DOHH2 (cell line): ENCODE data around the gene FNDC10.
"Not testable (repeated sequence)": the region's sequence is repeated elsewhere in the genome, so short reads cannot be mapped to it uniquely, and the experiment has no call there.

Source experiments
- H3F3A ChIP-seq: fragments of 200-600 bp; sonication (generic), shearing (Covaris generic); 2 replicates; pipeline ENCODE4 v1.6.0; 2016; ENCODE audit warnings: antibody characterized with exemption, mild to moderate bottlenecking; ENCODE audit not compliant: control insufficient read depth, insufficient read depth
- H3K27ac ChIP-seq: fragments of 200-600 bp; sonication (generic); 2 replicates; pipeline ENCODE4 v1.5.1; 2014; ENCODE audit warnings: low read depth, mild to moderate bottlenecking, low read length, moderate library complexity
- H3K27me3 ChIP-seq: fragments of 200-600 bp; sonication (generic); 2 replicates; pipeline ENCODE4 v1.6.1; 2014; ENCODE audit warnings: mild to moderate bottlenecking, low read length, mixed read lengths; ENCODE audit not compliant: control insufficient read depth
- H3K36me3 ChIP-seq: fragments of 200-600 bp; sonication (generic); 2 replicates; pipeline ENCODE4 v1.6.1; 2014; ENCODE audit warnings: mild to moderate bottlenecking, low read length, moderate library complexity, mixed read lengths; ENCODE audit not compliant: control insufficient read depth
- H3K4me1 ChIP-seq: fragments of 200-600 bp; sonication (generic); 2 replicates; pipeline ENCODE4 v1.6.1; 2014; ENCODE audit warnings: mild to moderate bottlenecking, low read length, mixed read lengths; ENCODE audit not compliant: control insufficient read depth
- H3K4me2 ChIP-seq: fragments of 200-600 bp; sonication (generic); 2 replicates; pipeline ENCODE4 v1.6.0; 2014; ENCODE audit warnings: mild to moderate bottlenecking, low read length, moderate library complexity
- H3K4me3 ChIP-seq: fragments of 200-600 bp; sonication (generic); 2 replicates; pipeline ENCODE4 v1.5.1; 2014; ENCODE audit warnings: mild to moderate bottlenecking, low read length, mixed read lengths
- H3K79me2 ChIP-seq: fragments of 200-600 bp; sonication (generic); 2 replicates; pipeline ENCODE4 v1.6.1; 2014; ENCODE audit warnings: mild to moderate bottlenecking, low read length, mixed read lengths; ENCODE audit not compliant: control insufficient read depth
- H3K9me2 ChIP-seq: fragments of 200-600 bp; sonication (generic); replicated peaks from 2 replicates; pipeline ENCODE4 v1.6.1; 2014; ENCODE audit warnings: mild to moderate bottlenecking, low read length, mixed read lengths; ENCODE audit not compliant: control insufficient read depth
- H3K9me3 ChIP-seq: fragments of 200-600 bp; sonication (generic); 2 replicates; pipeline ENCODE4 v1.6.1; 2014; ENCODE audit warnings: antibody characterized with exemption, low read length, mixed read lengths; ENCODE audit not compliant: control insufficient read depth, insufficient read depth
- H4K20me1 ChIP-seq: fragments of 200-600 bp; sonication (generic); 2 replicates; pipeline ENCODE4 v1.6.0; 2014; ENCODE audit warnings: low read depth, mild to moderate bottlenecking, antibody characterized with exemption, low read length, moderate library complexity; ENCODE audit not compliant: control insufficient read depth, insufficient read depth
- CTCF ChIP-seq: fragments of 200-600 bp; sonication (generic); IDR thresholded peaks from one replicate; pipeline ENCODE4 v1.5.1; 2014; ENCODE audit warnings: antibody characterized with exemption, mild to moderate bottlenecking, low read depth, low read length; ENCODE audit not compliant: poor library complexity, severe bottlenecking
- EZH2phosphoT487 ChIP-seq: fragments of 200-600 bp; sonication (generic); IDR thresholded peaks from 2 replicates; pipeline ENCODE4 v1.6.1; 2017; ENCODE audit warnings: borderline replicate concordance, mild to moderate bottlenecking, antibody characterized with exemption, low read length, moderate library complexity, mixed read lengths

FNDC10 gene

GRCh38 chr1:1597275-1597930, 2.5 kb downstream of the FNDC10 start:
- Histone ChIP-seq H3K27ac (no peak overlapping the region), H3K4me1 (peaks cover 12% of the 10 kb centered on the region), H3K4me3 (no peak overlapping the region), H3F3A (no peaks in the 10 kb centered on the region), H3K4me2 (0 out of 2 replicates have a peak overlapping the region, but pooled peaks have one; percentile 16), H3K9me3 (no peaks in the 10 kb centered on the region), H3K27me3 (peaks cover 44% of the 10 kb centered on the region), H3K79me2 (no peaks in the 10 kb centered on the region), H3K36me3 (no peaks in the 10 kb centered on the region), H4K20me1 (0 out of 2 replicates have a peak, but pooled peaks cover 3% of the 10 kb centered on the region), H3K9me2 (no peaks in the 10 kb centered on the region)
- no peak for TF ChIP-seq EZH2phosphoT487
- peak; percentile 35 for TF ChIP-seq CTCF

DNA sequence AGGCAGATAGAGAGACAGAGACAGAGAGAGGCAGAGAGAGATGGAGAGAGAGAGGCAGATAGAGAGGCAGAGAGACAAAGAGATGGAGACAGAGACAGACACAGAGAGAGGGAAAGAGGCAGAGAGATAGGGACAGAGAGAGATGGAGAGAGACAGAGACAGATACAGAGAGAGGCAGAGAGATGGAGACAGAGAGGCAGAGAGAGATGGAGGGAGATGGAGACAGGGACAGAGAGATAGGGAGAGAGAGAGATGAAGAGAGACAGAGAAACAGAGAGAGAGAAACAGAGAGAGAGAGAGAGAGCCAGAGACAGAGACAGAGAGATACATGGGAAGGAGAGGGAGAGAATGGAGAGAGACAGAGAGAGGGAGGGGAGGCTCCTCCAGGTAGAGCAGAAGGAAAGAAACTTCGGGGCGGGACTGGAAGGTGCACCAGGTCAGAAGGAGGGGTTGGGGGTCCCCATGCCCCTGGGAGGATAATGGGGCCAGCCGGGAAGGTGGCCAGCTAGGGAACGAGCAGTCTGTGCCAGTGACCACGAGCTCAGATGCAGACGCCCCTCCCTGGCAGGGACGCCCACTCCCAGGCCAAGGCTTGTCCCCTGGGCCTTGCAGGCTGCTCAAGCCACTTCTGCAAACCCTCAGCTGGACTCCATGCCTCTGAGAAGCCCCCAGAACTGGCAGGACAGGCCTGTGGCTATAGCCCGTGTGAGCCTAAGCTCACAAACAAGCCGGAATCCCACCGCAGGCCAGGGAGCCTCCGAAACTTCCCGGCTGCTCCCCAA, 3.3 kb downstream of the FNDC10 start:
- no peak overlapping the region for H3K4me3 ChIP-seq
- no peak for TF ChIP-seq EZH2phosphoT487
- TF ChIP-seq CTCF = no peak
- H3K79me2 ChIP-seq = no peaks in the 10 kb centered on the region
- 0 out of 2 replicates have a peak, but pooled peaks cover 3% of the 10 kb centered on the region for H4K20me1 ChIP-seq
- H3K4me2 ChIP-seq = no peak overlapping the region
- no peaks in the 10 kb centered on the region for H3K9me3 ChIP-seq
- H3K36me3 ChIP-seq = no peaks in the 10 kb centered on the region
- H3K27me3 ChIP-seq = peaks cover 37% of the 10 kb centered on the region
- H3K9me2 ChIP-seq = no peaks in the 10 kb centered on the region
- H3K27ac ChIP-seq = no peak overlapping the region
- no peaks in the 10 kb centered on the region for H3F3A ChIP-seq
- H3K4me1 ChIP-seq = peaks cover 9% of the 10 kb centered on the region

DNA sequence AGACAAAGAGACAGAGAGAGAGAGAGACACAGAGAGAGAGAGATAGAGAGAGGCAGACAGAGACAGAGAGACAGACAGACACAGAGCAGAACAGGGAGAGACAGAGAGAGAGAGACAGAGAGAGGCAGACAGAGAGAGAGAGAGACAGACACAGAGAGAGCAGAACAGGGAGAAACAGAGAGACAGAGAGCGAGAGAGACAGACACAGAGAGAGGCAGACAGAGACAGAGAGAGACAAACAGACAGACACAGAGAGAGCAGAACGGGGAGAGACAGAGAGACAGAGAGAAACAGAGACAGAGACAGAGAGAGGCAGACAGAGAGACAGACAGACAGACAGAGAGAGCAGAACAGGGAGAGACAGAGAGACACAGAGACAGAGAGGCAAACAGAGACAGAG, 4.6 kb downstream of the FNDC10 start:
- not testable (repeated sequence) for H3K36me3 ChIP-seq, H3K9me3 ChIP-seq, H3K27ac ChIP-seq, H3F3A ChIP-seq, H3K4me2 ChIP-seq, H3K9me2 ChIP-seq, H3K4me3 ChIP-seq, H3K79me2 ChIP-seq, H4K20me1 ChIP-seq
- H3K27me3 ChIP-seq = peaks cover 26% of the 10 kb centered on the region
- peaks cover 13% of the 10 kb centered on the region for H3K4me1 ChIP-seq
